Neuronal stem cell (in vitro differentiated cells): ENCODE results near the gene IDH3B.

Experiments
- DNase-seq: peaks from one replicate; pipeline ENCODE4 v3.0.0-alpha.2; 2013; ENCODE audit warnings: low spot score
- H2AFZ ChIP-seq: one replicate; pipeline ENCODE4 v1.6.1; 2013; ENCODE audit warnings: mild to moderate bottlenecking, low read length, inconsistent platforms
- H2AK5ac ChIP-seq: 2 replicates; pipeline ENCODE4 v1.6.1; 2013; ENCODE audit warnings: low read depth, mild to moderate bottlenecking, inconsistent platforms, low read length, moderate library complexity, mixed read lengths
- H2BK120ac ChIP-seq: 2 replicates; pipeline ENCODE4 v1.6.1; 2013; ENCODE audit warnings: low read depth, mild to moderate bottlenecking, inconsistent platforms, low read length, moderate library complexity, mixed read lengths
- H2BK12ac ChIP-seq: one replicate; pipeline ENCODE4 v1.6.1; 2013; ENCODE audit warnings: low read length, inconsistent platforms
- H2BK15ac ChIP-seq: 2 replicates; pipeline ENCODE4 v1.6.1; 2013; ENCODE audit warnings: mild to moderate bottlenecking, low read length, inconsistent platforms, mixed read lengths
- H2BK5ac ChIP-seq: one replicate; pipeline ENCODE4 v1.6.1; 2013; ENCODE audit warnings: inconsistent platforms, mild to moderate bottlenecking, low read length, moderate library complexity
- H3K14ac ChIP-seq: one replicate; pipeline ENCODE4 v1.6.1; 2013; ENCODE audit warnings: low read length, inconsistent platforms
- H3K18ac ChIP-seq: 2 replicates; pipeline ENCODE4 v1.6.1; 2013; ENCODE audit warnings: low read length, inconsistent platforms
- H3K23ac ChIP-seq: 2 replicates; pipeline ENCODE4 v1.6.1; 2013; ENCODE audit warnings: low read depth, mild to moderate bottlenecking, mixed read lengths, low read length, inconsistent platforms; ENCODE audit not compliant: poor library complexity
- H3K27ac ChIP-seq: replicated peaks from 3 replicates; pipeline ENCODE4 v1.5.1; 2013; ENCODE audit warnings: low read length, inconsistent platforms
- H3K27me3 ChIP-seq, 3 experiments: 2 replicates each; pipeline ENCODE4 v1.6.1; 2013; ENCODE audit warnings: low read length in 3 of 3, mild to moderate bottlenecking in 2 of 3, inconsistent platforms in 1 of 3, low read depth in 1 of 3, mixed read lengths in 1 of 3, moderate library complexity in 1 of 3; ENCODE audit not compliant: control insufficient read depth in 3 of 3, insufficient read depth in 3 of 3
- H3K36me3 ChIP-seq, 2 donors: replicated peaks in 1 of 2; 2 replicates each; pipeline ENCODE4 v1.6.1; 2013; ENCODE audit warnings: low read length in 2 of 2; ENCODE audit not compliant: control insufficient read depth in 2 of 2, insufficient read depth in 2 of 2
- H3K4ac ChIP-seq: 2 replicates; pipeline ENCODE4 v1.6.1; 2013; ENCODE audit warnings: inconsistent platforms, mild to moderate bottlenecking, low read length, moderate library complexity
- H3K4me1 ChIP-seq, 2 donors: 1 replicate in 1 of 2; 2 replicates in 1 of 2; pipeline ENCODE4 v1.6.1; 2013; ENCODE audit warnings: low read length in 2 of 2, low read depth in 1 of 2; ENCODE audit not compliant: control insufficient read depth in 2 of 2, insufficient read depth in 1 of 2
- H3K4me2 ChIP-seq: one replicate; pipeline ENCODE4 v1.6.1; 2013; ENCODE audit warnings: mild to moderate bottlenecking, low read length, inconsistent platforms; ENCODE audit not compliant: insufficient read depth, poor library complexity, severe bottlenecking
- H3K4me3 ChIP-seq, 2 donors: 2 replicates each; pipeline ENCODE4 v1.5.1; 2013; ENCODE audit warnings: low read length in 2 of 2, mild to moderate bottlenecking in 2 of 2, inconsistent platforms in 1 of 2, moderate library complexity in 1 of 2
- H3K79me1 ChIP-seq: one replicate; pipeline ENCODE4 v1.6.1; 2013; ENCODE audit warnings: low read depth, mild to moderate bottlenecking, inconsistent platforms, low read length, moderate library complexity
- H3K9ac ChIP-seq: one replicate; pipeline ENCODE4 v1.6.1; 2013; ENCODE audit warnings: mild to moderate bottlenecking, low read depth, low read length, inconsistent platforms; ENCODE audit not compliant: poor library complexity
- H3K9me3 ChIP-seq, 2 donors: replicated peaks in 1 of 2; 2 replicates each; pipeline versions ENCODE3 to v1.6.1; 2013; ENCODE audit warnings: low read length in 2 of 2, mild to moderate bottlenecking in 2 of 2, inconsistent platforms in 1 of 2, low read depth in 1 of 2, mixed read lengths in 1 of 2, moderate library complexity in 1 of 2; ENCODE audit not compliant: control insufficient read depth in 2 of 2, insufficient read depth in 1 of 2
- H4K8ac ChIP-seq: one replicate; pipeline ENCODE4 v1.6.1; 2013; ENCODE audit warnings: low read depth, mild to moderate bottlenecking, inconsistent platforms, low read length, moderate library complexity
- H4K91ac ChIP-seq: one replicate; pipeline ENCODE4 v1.6.1; 2013; ENCODE audit warnings: low read length, low read depth, mild to moderate bottlenecking, inconsistent platforms; ENCODE audit not compliant: poor library complexity
- WGBS, 2 donors: extraction: QIAGEN DNeasy Blood & Tissue Kit; methylation state at CpG; one replicate each; pipeline ENCODE4 v1.1.7; 2013; ENCODE audit warnings: missing lambda C conversion rate in 2 of 2, mixed read lengths in 1 of 2; ENCODE audit not compliant: insufficient read length in 2 of 2, insufficient replicate concordance in 1 of 2; ENCODE audit errors: extremely low coverage in 2 of 2; 5-methylcytosine and 5-hydroxymethylcytosine counted together

IDH3B gene

GRCh38 chr20:2637246-2637645, 26.8 kb downstream of the IDH3B start:
- no peaks in the 10 kb centered on the region for H3K79me1 ChIP-seq
- H2AK5ac ChIP-seq: no peak overlapping the region
- no peak overlapping the region for H3K4me2 ChIP-seq
- H3K4me3 ChIP-seq: no peak overlapping the region
- H2BK120ac ChIP-seq: no peak overlapping the region
- no peak overlapping the region for H3K9ac ChIP-seq
- H3K18ac ChIP-seq: no peak overlapping the region
- no peak overlapping the region for H3K4ac ChIP-seq
- H3K27ac ChIP-seq: no peak overlapping the region
- no peak overlapping the region for H2BK12ac ChIP-seq
- no peak overlapping the region for H2BK5ac ChIP-seq
- H3K4me1 ChIP-seq: peaks cover 3 to 4% of the 10 kb centered on the region in 2 donors
- DNase-seq: no peak
- H4K91ac ChIP-seq: no peak overlapping the region
- no peaks in the 10 kb centered on the region for H3K27me3 ChIP-seq
- H4K8ac ChIP-seq: no peak overlapping the region
- no CpG with 5 or more reads among the region's 6 CpGs for WGBS, 2 donors
- no peak overlapping the region for H3K14ac ChIP-seq
- H2BK15ac ChIP-seq: no peak overlapping the region
- no peaks in the 10 kb centered on the region for H3K9me3 ChIP-seq
- H3K23ac ChIP-seq: no peak overlapping the region
- H3K36me3 ChIP-seq: no peaks in the 10 kb centered on the region
- no peak overlapping the region for H2AFZ ChIP-seq

DNA sequence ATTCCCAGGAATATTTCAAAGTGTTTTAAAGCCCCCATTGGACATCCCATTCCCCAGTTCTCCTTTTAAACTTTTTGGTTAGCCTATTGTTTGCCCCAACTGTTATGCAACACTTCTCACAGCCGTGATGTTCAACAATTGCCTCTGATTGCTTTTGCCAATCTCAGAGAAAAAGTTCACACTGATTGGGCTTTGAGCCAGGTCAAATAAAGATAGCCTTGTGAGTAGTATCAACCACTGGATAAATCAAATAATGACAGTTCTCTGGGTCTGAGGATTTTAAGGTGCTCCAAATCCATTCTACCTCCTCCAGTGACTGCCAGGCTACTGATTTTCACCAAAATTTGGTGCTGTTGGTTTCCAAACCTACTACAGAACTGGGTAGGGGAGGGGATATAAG, 30.6 kb downstream of the IDH3B start:
- no peak overlapping the region for H4K8ac ChIP-seq
- H3K27ac ChIP-seq: no peak overlapping the region
- H3K4me3 ChIP-seq: no peak overlapping the region
- no peaks in the 10 kb centered on the region for H3K27me3 ChIP-seq
- peaks cover 3 to 4% of the 10 kb centered on the region in 2 donors for H3K4me1 ChIP-seq
- DNase-seq: no peak
- H3K14ac ChIP-seq: no peak overlapping the region
- no peak overlapping the region for H2BK15ac ChIP-seq
- H2AK5ac ChIP-seq: no peak overlapping the region
- H3K36me3 ChIP-seq: no peaks in the 10 kb centered on the region
- whole genome bisulfite sequencing, 2 donors: no CpG with 5 or more reads among the region's 1 CpG
- H3K4me2 ChIP-seq: no peak overlapping the region
- H2BK5ac ChIP-seq: no peak overlapping the region
- H3K9me3 ChIP-seq: no peaks in the 10 kb centered on the region
- no peak overlapping the region for H3K4ac ChIP-seq
- H3K18ac ChIP-seq: no peak overlapping the region
- H2BK120ac ChIP-seq: no peak overlapping the region
- H2AFZ ChIP-seq: no peak overlapping the region
- H3K79me1 ChIP-seq: no peaks in the 10 kb centered on the region
- H3K23ac ChIP-seq: no peak overlapping the region
- no peak overlapping the region for H3K9ac ChIP-seq
- H2BK12ac ChIP-seq: no peak overlapping the region
- no peak overlapping the region for H4K91ac ChIP-seq

DNA sequence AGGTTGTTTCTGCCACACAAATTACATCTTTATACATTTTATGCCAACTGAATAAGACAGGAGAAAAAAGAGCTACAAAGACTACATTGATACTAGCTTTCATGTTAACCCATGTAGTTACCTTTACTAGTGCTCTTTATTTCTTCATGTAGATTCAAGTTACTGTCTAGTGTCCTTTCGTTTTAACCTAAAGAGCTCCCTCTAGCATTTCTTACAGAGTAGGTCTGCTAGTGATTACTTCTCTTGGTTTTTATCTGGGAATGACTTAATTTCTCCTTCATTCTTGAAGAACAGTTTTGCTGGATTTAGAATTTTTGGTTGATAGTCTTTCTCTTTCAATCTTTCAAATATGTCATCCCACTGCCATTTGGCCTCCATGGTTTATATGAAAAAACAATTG, 32.8 kb downstream of the IDH3B start:
- Histone ChIP-seq H2AFZ (no peak overlapping the region), H3K27ac (no peak overlapping the region), H3K27me3 (no peaks in the 10 kb centered on the region), H3K4me2 (no peak overlapping the region), H3K4me1 (peaks cover 3 to 4% of the 10 kb centered on the region in 2 donors), H3K79me1 (no peaks in the 10 kb centered on the region), H4K8ac (no peak overlapping the region), H3K36me3 (no peaks in the 10 kb centered on the region), H3K18ac (no peak overlapping the region), H4K91ac (no peak overlapping the region), H3K9ac (no peak overlapping the region), H3K23ac (no peak overlapping the region), H3K14ac (no peak overlapping the region), H2BK12ac (no peak overlapping the region), H2BK120ac (no peak overlapping the region), H3K4ac (no peak overlapping the region), H2AK5ac (no peak overlapping the region), H3K4me3 (no peak overlapping the region), H2BK5ac (no peak overlapping the region), H3K9me3 (peaks cover 0 to 3% of the 10 kb centered on the region in 2 donors), H2BK15ac (no peak overlapping the region)
- no peak for DNase-seq
- no CpG with 5 or more reads among the region's 1 CpG for WGBS, 2 donors

DNA sequence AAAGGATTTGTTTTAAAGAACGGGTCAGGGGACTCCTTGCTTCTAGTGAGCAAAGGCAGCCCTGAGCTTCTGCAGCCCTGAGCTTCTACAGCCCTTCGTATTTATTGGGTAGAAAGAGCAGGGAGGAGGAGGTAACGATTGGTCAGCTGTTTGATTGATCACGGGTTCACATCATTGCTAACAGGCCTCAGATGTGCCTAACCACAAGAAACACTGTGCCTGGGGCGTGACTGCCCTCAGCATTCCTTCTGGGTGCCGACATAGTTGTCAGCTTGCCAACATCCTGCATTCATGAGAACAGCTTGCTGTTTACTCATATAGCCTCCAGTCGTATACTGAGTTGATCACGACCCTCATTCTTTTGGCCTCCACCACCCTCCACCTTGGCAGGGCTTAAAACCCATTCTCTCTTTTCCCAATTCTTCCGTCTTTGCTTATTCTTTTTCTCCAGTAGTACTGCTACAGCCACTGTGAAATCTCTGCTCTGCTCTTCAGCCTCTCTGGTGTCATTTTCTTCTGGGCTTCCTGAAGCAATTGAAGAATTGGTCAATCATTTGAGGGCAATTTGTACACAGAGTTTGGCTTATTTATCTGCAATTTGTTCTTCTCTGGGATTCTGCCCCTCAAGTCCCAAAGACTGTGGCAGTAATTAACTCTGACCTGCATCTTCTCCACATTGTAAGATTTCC, 37.0 kb downstream of the IDH3B start:
- Histone ChIP-seq H4K8ac (no peak overlapping the region), H3K14ac (no peak overlapping the region), H3K23ac (no peak overlapping the region), H2AFZ (no peak overlapping the region), H3K4me1 (no peaks in the 10 kb centered on the region), H3K18ac (no peak overlapping the region), H3K79me1 (no peaks in the 10 kb centered on the region), H3K4ac (no peak overlapping the region), H2BK120ac (no peak overlapping the region), H3K9ac (no peak overlapping the region), H3K27ac (no peak overlapping the region), H3K4me3 (no peak overlapping the region), H3K4me2 (no peak overlapping the region), H2BK15ac (no peak overlapping the region), H2AK5ac (no peak overlapping the region), H4K91ac (no peak overlapping the region), H3K9me3 (peaks cover 0 to 5% of the 10 kb centered on the region in 2 donors), H3K27me3 (peaks cover 0 to 17% (median 0%) of the 10 kb centered on the region in 3 experiments), H2BK5ac (no peak overlapping the region), H3K36me3 (no peaks in the 10 kb centered on the region), H2BK12ac (no peak overlapping the region)
- DNase-seq: no peak
- no CpG with 5 or more reads among the region's 9 CpGs for WGBS, 2 donors
